Chondrocyte (in vitro differentiated cells): ENCODE results near the gene BRINP2. TPM values are rescaled to one million over a fixed set of nuclear protein-coding genes. Genes with fewer than 3 reads are reported as not detected.

ENCODE experiments used
- DNase-seq: peaks from one replicate; pipeline ENCODE4 v3.0.0; 2021; ENCODE audit warnings: mixed read lengths, low spot score
- H3K27ac Mint-ChIP-seq: one replicate; pipeline ENCODE4 v1.8.0; 2021; ENCODE audit warnings: mild to moderate bottlenecking, moderate library complexity, mixed read lengths; ENCODE audit not compliant: unreplicated experiment
- H3K27me3 Mint-ChIP-seq: 2 replicates; pipeline ENCODE4 v1.8.0; 2021; ENCODE audit warnings: low read depth, mixed read lengths
- H3K36me3 Mint-ChIP-seq: 2 replicates; pipeline ENCODE4 v1.8.0; 2021; ENCODE audit warnings: low read depth, mixed read lengths
- H3K4me1 Mint-ChIP-seq: 2 replicates; pipeline ENCODE4 v1.8.0; 2021; ENCODE audit warnings: low read depth, mild to moderate bottlenecking, mixed read lengths
- H3K4me3 Mint-ChIP-seq: one replicate; pipeline ENCODE4 v1.8.0; 2021; ENCODE audit warnings: mild to moderate bottlenecking, moderate library complexity, mixed read lengths; ENCODE audit not compliant: unreplicated experiment
- H3K9me3 Mint-ChIP-seq: 2 replicates; pipeline ENCODE4 v1.8.0; 2021; ENCODE audit warnings: low read depth, mixed read lengths
- total RNA-seq: library from RNA; stranded (reverse); gene quantifications from 3 replicates; pipeline ENCODE4 v1.2.1, GENCODE V29; 2021
- TF ChIP-seq, protein P1 (sequence below): fragments of 200-600 bp; sonication (generic); IDR thresholded peaks from 2 replicates; pipeline ENCODE4 v1.5.0; 2021; ENCODE audit warnings: antibody characterized with exemption, mild to moderate bottlenecking, moderate library complexity

BRINP2 gene
- total RNA-seq, 1 donor from 2014 or later = not detected

DNA sequence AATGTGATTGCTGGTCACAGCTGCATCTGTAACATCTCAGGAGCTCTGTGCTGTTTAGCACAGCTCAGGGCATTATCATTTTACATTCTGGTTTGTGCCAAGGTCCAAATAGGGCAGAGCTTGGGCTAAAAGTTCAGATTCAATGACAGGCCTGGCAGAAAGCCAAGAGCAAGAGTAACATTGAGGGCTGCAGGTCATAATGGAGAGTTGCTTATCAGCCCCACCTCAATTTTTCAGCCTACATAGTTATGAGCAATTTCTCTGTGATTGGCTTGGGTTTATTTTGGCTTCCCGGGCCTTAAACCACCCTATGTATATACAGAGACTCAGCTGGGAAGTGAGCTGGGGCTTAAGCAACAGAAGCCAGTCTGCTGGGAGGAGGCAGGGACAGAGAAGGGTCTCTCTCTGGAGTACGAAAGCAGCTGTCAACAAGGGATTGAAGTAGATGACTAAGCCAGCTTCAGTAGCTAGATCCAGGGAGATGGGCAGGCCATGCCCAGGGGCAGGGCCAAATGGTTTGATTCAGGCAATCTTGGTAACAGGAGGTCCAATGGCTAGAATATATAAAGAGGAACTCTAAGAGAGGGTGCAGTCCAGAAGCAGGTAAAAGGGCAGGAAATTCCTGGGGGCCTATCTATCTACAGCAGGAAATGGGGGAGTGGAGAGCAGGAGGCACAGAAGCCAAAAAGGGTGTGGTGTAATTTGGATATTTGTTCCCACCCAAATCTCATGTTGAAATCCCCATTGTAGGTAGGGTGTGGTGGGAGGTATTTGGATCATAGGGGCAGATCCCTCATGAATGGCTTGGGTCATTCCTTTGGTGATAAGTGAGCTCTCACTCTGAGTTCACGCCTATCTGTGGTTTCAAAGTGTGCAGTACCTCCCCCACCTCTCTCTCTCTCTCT, 49.0 kb downstream of the BRINP2 start:
- Mint-ChIP-seq H3K27me3 (peaks cover 7% of the 10 kb centered on the region), H3K27ac (no peak overlapping the region), H3K36me3 (no peaks in the 10 kb centered on the region), H3K4me1 (no peaks in the 10 kb centered on the region), H3K4me3 (no peak overlapping the region), H3K9me3 (peaks cover 19% of the 10 kb centered on the region)
- no peak for DNase-seq
- TF ChIP-seq, protein P1, sequence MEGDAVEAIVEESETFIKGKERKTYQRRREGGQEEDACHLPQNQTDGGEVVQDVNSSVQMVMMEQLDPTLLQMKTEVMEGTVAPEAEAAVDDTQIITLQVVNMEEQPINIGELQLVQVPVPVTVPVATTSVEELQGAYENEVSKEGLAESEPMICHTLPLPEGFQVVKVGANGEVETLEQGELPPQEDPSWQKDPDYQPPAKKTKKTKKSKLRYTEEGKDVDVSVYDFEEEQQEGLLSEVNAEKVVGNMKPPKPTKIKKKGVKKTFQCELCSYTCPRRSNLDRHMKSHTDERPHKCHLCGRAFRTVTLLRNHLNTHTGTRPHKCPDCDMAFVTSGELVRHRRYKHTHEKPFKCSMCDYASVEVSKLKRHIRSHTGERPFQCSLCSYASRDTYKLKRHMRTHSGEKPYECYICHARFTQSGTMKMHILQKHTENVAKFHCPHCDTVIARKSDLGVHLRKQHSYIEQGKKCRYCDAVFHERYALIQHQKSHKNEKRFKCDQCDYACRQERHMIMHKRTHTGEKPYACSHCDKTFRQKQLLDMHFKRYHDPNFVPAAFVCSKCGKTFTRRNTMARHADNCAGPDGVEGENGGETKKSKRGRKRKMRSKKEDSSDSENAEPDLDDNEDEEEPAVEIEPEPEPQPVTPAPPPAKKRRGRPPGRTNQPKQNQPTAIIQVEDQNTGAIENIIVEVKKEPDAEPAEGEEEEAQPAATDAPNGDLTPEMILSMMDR = no peak

GRCh38 chr1:177223359-177223758, 52.6 kb downstream of the BRINP2 start:
- Mint-ChIP-seq H3K9me3 (no peaks in the 10 kb centered on the region), H3K36me3 (no peaks in the 10 kb centered on the region), H3K4me1 (no peaks in the 10 kb centered on the region), H3K4me3 (no peak overlapping the region), H3K27ac (no peak overlapping the region), H3K27me3 (peaks cover 16% of the 10 kb centered on the region)
- TF ChIP-seq, protein P1 = no peak
- no peak for DNase-seq

- no peak overlapping the region for H3K27ac Mint-ChIP-seq
- H3K27me3 Mint-ChIP-seq = peaks cover 35% of the 10 kb centered on the region
- DNase-seq = no peak
- H3K9me3 Mint-ChIP-seq = no peaks in the 10 kb centered on the region
- TF ChIP-seq, protein P1 = no peak
- no peaks in the 10 kb centered on the region for H3K36me3 Mint-ChIP-seq
- no peak overlapping the region for H3K4me3 Mint-ChIP-seq
- H3K4me1 Mint-ChIP-seq = no peaks in the 10 kb centered on the region
Measured at GRCh38 chr1:177227978-177228692, 57.4 kb downstream of the BRINP2 start.

DNA sequence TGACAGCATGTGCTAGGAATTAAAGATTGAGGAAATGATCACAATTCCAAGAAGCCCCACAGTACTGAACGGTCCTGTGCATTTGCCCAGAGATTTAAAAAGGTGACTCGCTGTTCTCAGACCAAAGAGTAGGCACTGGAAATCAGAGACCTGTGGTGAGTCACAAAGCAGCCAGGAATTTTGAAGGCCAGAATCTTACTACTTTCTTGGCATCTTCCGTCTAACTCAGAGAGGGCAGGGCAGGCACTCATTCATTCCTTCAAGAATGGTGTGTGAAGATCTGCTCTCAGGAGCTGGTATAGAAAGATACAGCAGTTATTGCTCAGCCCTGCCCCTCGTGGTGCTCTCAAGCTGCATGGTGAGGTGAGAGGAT, 57.9 kb downstream of the BRINP2 start:
- Mint-ChIP-seq H3K27ac (no peak overlapping the region), H3K36me3 (no peaks in the 10 kb centered on the region), H3K4me3 (no peak overlapping the region), H3K27me3 (peaks cover 36% of the 10 kb centered on the region), H3K4me1 (no peaks in the 10 kb centered on the region), H3K9me3 (no peaks in the 10 kb centered on the region)
- TF ChIP-seq, protein P1 = no peak
- DNase-seq = no peak

DNA sequence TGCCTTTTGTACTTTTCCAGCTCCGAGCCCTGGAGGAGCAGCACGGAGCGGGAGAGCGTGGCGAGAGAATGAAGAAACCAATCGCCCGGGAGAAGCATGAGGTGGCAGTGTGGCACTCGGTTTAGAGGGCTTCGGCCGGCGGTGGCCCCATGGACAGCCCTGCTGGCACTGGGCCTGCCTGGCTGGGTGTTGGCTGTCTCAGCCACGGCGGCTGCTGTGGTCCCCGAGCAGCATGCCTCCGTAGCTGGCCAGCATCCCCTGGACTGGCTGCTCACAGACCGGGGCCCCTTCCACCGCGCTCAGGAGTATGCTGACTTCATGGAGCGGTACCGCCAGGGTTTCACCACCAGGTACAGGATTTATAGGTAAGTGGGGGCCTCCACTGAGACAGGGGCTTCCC, 59.0 kb downstream of the BRINP2 start:
- DNase-seq = no peak
- H3K27me3 Mint-ChIP-seq = peaks cover 37% of the 10 kb centered on the region
- no peaks in the 10 kb centered on the region for H3K36me3 Mint-ChIP-seq
- H3K4me1 Mint-ChIP-seq = no peaks in the 10 kb centered on the region
- TF ChIP-seq, protein P1 = no peak
- H3K27ac Mint-ChIP-seq = no peak overlapping the region
- no peaks in the 10 kb centered on the region for H3K9me3 Mint-ChIP-seq
- H3K4me3 Mint-ChIP-seq = no peak overlapping the region
